Right cardiac atrium (tissue), 5 donors: ENCODE data around the gene GABARAPL1. TPM values are rescaled to one million over a fixed set of nuclear protein-coding genes. Genes with fewer than 3 reads are reported as not detected.
"Not testable (repeated sequence)": the region's sequence is repeated elsewhere in the genome, so short reads cannot be mapped to it uniquely, and the experiment has no call there.

ENCODE experiments used
- ATAC-seq, 2 donors: fragments of 200-7000 bp; cut with Tn5 transposase; one replicate each; pipeline versions ENCODE4 v1.8.0 to v1.9.1; 2020; ENCODE audit warnings: moderate library complexity in 2 of 2, mild to moderate bottlenecking in 1 of 2
- DNase-seq, 3 donors: peaks; one replicate each; pipeline ENCODE4 v3.0.0-alpha.2; 2020
- H3K27ac ChIP-seq: one replicate; pipeline ENCODE4 v1.5.1; 2013; ENCODE audit warnings: mild to moderate bottlenecking, low read length, control low read depth, moderate library complexity
- H3K27me3 ChIP-seq: one replicate; pipeline ENCODE4 v1.6.1; 2013; ENCODE audit not compliant: control insufficient read depth, insufficient read depth
- H3K4me1 ChIP-seq: one replicate; pipeline ENCODE4 v1.6.1; 2013; ENCODE audit warnings: low read length; ENCODE audit not compliant: control insufficient read depth, insufficient read depth
- H3K4me3 ChIP-seq: one replicate; pipeline ENCODE4 v1.5.1; 2013; ENCODE audit warnings: low read length, control low read depth
- H3K9me3 ChIP-seq: one replicate; pipeline ENCODE4 v1.6.1; 2013; ENCODE audit warnings: low read length; ENCODE audit not compliant: control insufficient read depth
- WGBS: extraction: QIAGEN DNeasy Blood & Tissue Kit; methylation state at CpG from one replicate; pipeline ENCODE4 v1.1.7; 2013; 5-methylcytosine and 5-hydroxymethylcytosine counted together
- intact Hi-C, 4 donors: fragments of 100-400 bp; cut with DNase I; formaldehyde crosslinking; loops; one replicate each; pipeline versions ENCODE4 v1.11.0 to v1.14.0; 2022 to 2023
- polyA plus RNA-seq: library from polyadenylated mRNA; stranded (reverse); fragments of 200-250 nt; gene quantifications from one replicate; pipeline ENCODE4 v1.2.3, GENCODE V29; 2013
- total RNA-seq, 4 donors: library from RNA; stranded (reverse); fragmentation: NEBNext Ultra II Directional; extraction: Animal tissue kit (Norgen Biotek cat#: 25700); gene quantifications; one replicate each; pipeline ENCODE4 v1.2.1, GENCODE V29; 2021
- donor health status: healthy with polysubstance abuse.
- donor health status: DM: no; HTN: yes; CAD: no.
- donor health status: DM: no; HTN: no; CAD: no.
- donor health status: DM: no; HTN: yes; CAD: no; lungs with severe emphysema.
- donor health status: DM: yes; HTN: yes; CAD: no.

Gene GABARAPL1
- total and polyA plus RNA-seq, 5 donors, result 208 to 302 (median 260) TPM

DNA sequence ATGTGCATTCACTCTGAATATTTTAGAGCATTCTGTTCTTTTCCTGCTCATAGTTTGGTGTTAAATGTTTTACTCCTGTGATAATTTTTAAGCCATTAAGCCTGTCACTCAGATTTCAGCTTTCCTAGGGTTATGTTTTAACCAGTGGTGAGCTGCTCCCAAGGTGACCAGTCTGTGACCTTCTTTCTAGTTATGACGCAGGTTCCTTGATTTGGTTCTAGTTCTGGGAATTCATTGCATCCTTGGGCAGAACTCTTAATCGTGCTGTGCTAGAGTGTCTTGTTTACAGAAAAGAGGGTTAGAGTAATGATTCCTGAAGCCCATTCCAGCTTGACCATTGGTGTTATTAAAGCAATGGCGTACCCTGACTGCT, 2.2 kb downstream of the GABARAPL1 start:
- ATAC-seq, result no peak
- intact Hi-C loops, result loop anchor here in 1 of 4 donors (10.0 kb wide), 1 partner anchor 60 kb away; no protein-coding TSS in a partner anchor
- peaks cover 3% of the 10 kb centered on the region for H3K4me1 ChIP-seq
- peak overlapping the region; percentile 92 for H3K4me3 ChIP-seq
- H3K27ac ChIP-seq, result peak overlapping the region; percentile 81
- 48% methylated on average over 3 of the region's 3 CpGs for WGBS
- no peaks in the 10 kb centered on the region for H3K27me3 ChIP-seq
- H3K9me3 ChIP-seq, result no peaks in the 10 kb centered on the region
- DNase-seq, result no peak

DNA sequence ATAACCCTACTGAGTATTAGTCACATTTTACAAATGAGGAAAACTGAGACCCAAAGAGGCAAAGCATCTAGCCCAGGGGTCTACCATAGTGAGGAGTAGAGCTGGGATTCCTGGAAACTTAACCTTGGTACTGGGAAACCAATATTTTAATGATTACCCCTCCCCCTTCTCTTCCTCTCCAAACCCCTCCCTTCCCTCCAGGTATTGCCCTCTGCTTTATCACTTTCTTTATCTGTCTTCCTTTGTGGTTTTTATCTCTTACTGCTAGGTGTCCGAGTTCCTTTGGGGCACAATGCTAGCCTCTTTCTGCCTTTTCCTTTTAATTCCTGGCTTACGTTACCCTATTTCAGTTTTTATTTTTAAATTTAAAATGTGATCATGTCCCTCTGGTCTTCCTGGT, 2.8 kb downstream of the GABARAPL1 start:
- intact Hi-C loops, result loop anchor here in 1 of 4 donors (10.0 kb wide), 1 partner anchor 61 kb away; no protein-coding TSS in a partner anchor
- DNase-seq (no peak), ATAC-seq (no peak)
- Histone ChIP-seq H3K27ac (peak overlapping the region; percentile 81), H3K4me3 (peak overlapping the region; percentile 92), H3K9me3 (no peaks in the 10 kb centered on the region), H3K27me3 (no peaks in the 10 kb centered on the region), H3K4me1 (peaks cover 3% of the 10 kb centered on the region)
- 49% methylated on average over 2 of the region's 2 CpGs for WGBS

DNA sequence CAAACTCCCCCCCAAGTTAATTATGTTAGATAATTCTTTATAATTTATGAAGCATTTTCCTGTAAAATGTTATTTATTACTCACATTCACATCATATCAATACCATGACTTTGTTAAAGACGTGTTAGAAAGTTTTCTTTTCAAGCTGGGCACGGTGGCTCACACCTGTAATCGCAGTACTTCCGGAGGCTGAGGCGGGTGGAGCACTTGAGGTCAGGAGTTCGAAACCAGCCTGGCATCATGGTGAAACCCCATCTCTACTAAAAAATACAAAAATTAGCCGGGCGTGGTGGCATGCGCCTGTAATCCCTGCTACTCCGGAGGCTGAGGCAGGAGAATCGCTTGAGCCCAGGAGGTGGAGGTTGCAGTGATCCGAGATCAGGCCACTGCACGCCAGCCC, 3.3 kb downstream of the GABARAPL1 start:
- not testable (repeated sequence) for H3K4me1 ChIP-seq, H3K9me3 ChIP-seq, H3K27me3 ChIP-seq, H3K4me3 ChIP-seq, ATAC-seq, DNase-seq
- WGBS, result 90% methylated on average over 13 of the region's 13 CpGs
- intact Hi-C loops, result loop anchor here in 1 of 4 donors (10.0 kb wide), 1 partner anchor 61 kb away; no protein-coding TSS in a partner anchor
- H3K27ac ChIP-seq, result peak overlapping the region; percentile 13

DNA sequence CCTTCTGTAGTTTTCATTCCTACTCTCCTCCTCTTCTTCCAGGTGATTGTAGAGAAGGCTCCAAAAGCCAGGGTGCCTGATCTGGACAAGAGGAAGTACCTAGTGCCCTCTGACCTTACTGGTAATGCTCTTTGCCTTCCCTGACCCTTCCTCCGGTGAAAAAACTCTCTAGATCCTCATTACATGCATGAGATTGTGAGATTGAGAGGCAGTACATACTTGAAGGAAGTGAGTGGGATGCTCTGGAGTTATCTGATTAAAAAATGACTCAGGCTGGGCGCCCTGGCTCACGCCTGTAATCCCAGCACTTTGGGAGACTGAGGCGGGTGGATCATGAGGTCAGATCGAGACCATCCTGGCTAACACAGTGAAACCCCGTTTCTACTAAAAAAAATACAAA, 5.3 kb downstream of the GABARAPL1 start:
- 82% methylated on average over 6 of the region's 6 CpGs for WGBS
- intact Hi-C loops, result loop anchor here in 1 of 4 donors (10.0 kb wide), 1 partner anchor 63 kb away; no protein-coding TSS in a partner anchor
- Histone ChIP-seq H3K9me3 (no peaks in the 10 kb centered on the region), H3K27ac (no peak overlapping the region), H3K4me1 (peaks cover 3% of the 10 kb centered on the region), H3K27me3 (no peaks in the 10 kb centered on the region), H3K4me3 (no peak overlapping the region)
- DNase-seq (no peak), ATAC-seq (no peak)

DNA sequence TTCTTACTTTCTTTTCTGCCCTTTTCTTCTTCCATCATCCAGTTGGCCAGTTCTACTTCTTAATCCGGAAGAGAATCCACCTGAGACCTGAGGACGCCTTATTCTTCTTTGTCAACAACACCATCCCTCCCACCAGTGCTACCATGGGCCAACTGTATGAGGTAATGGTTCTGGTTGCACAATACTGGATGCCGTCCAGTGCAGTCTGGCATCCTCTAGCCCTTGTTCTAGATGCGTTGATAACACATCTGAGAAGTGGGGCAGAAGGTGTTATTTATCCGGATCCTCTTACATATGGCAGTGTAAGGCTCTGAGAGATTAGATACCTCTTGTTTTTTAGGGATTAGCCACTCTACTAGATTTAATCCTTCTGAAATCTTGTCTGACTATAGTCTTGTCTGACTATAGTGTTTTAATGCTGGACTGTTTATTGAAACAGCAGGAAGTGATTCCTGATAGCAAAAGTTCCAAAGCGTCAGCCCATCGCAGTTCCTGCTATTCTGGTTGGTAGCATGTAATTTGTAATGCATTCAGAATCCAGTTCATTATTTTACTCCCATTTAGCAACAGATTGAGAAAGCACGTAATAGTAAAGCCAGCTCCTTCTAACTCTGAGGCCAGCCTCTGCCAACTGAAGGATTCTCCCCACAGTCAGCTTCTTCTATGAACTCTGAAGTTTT, 7.9 kb downstream of the GABARAPL1 start:
- H3K27me3 ChIP-seq, result no peaks in the 10 kb centered on the region
- peak; percentile 76 to 84 (median 81) for DNase-seq
- 23% methylated on average over 8 of the region's 8 CpGs for WGBS
- peak; percentile 96 to 97 for ATAC-seq
- H3K9me3 ChIP-seq, result no peaks in the 10 kb centered on the region
- peaks cover 3% of the 10 kb centered on the region for H3K4me1 ChIP-seq
- no peak overlapping the region for H3K4me3 ChIP-seq
- peak overlapping the region; percentile 67 for H3K27ac ChIP-seq
- intact Hi-C loops, result no loop called here

DNA sequence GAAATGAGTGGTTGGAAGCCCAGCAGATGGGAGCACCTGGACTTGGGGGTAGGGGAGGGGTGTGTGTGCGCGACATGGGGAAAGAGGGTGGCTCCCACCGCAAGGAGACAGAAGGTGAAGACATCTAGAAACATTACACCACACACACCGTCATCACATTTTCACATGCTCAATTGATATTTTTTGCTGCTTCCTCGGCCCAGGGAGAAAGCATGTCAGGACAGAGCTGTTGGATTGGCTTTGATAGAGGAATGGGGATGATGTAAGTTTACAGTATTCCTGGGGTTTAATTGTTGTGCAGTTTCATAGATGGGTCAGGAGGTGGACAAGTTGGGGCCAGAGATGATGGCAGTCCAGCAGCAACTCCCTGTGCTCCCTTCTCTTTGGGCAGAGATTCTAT, 9.2 kb downstream of the GABARAPL1 start:
- Histone ChIP-seq H3K9me3 (no peaks in the 10 kb centered on the region), H3K4me3 (no peak overlapping the region), H3K27ac (no peak overlapping the region), H3K4me1 (no peaks in the 10 kb centered on the region), H3K27me3 (no peaks in the 10 kb centered on the region)
- intact Hi-C loops, result no loop called here
- DNase-seq (no peak), ATAC-seq (no peak)
- 93% methylated on average over 5 of the region's 5 CpGs for WGBS

DNA sequence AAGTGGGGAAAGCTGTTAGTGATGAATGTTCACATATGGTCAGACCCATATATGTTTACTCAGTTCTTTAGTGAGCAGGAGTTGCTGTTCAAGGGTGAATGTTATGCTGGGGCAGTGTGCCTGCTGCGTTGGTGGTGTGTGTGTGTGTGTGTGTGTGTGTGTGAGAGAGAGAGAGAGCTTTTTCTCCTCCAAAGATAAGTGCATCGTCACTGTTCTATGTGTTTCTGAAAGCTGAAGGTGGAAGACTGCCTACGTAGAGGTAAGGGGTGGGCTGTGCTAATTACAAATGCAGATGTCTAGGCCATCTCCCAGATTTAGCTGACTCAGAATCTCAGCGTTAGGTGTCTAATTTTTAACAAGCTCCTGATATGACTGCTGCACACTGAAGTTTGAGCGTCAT, 10.5 kb downstream of the GABARAPL1 start:
- ATAC-seq, result no peak
- Histone ChIP-seq H3K9me3 (no peaks in the 10 kb centered on the region), H3K27me3 (no peaks in the 10 kb centered on the region), H3K4me3 (no peak overlapping the region), H3K27ac (no peak overlapping the region), H3K4me1 (no peaks in the 10 kb centered on the region)
- intact Hi-C loops, result no loop called here
- 82% methylated on average over 5 of the region's 5 CpGs for WGBS
- DNase-seq, result no peak

DNA sequence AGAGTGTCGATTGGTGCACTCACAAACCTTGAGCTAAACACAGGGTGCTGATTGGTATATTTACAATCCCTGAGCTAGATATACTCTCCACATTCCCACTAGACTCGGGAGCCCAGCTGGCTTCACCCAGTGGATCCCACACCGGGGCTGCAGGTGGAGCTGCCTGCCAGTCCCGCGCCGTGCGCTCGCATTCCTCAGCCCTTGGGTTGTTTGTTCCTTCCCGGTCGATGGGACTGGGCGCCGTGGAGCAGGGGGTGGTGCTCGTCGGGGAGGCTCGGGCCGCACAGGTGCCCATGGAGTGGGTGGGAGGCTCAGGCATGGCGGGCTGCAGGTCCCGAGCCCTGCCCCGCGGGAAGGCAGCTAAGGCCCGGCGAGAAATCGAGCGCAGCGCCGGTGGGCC, 12.7 kb downstream of the GABARAPL1 start:
- H3K27me3 ChIP-seq, H3K27ac ChIP-seq, H3K4me1 ChIP-seq, ATAC-seq, H3K9me3 ChIP-seq, DNase-seq, H3K4me3 ChIP-seq, intact Hi-C loops: not testable (repeated sequence)
- WGBS, result 95% methylated on average over 18 of the region's 26 CpGs

DNA sequence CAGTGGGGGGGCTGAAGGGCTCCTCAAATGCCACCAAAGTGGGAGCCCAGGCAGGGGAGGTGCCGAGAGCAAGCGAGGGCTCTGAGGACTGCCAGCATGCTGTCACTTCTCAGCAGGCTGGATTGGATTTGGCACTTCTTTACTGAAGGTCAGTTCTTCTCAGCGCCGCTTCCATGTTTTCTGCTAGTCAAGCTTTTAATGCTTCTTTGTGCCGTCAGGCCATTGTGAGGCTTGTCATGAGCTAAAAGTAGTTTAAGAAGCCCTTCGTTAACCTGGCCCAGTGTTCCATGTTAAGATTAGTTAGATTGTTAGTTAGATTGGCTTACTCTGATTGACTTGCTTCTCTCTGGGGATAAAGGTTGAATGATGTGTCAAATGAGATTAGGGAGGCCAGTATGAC, 13.4 kb downstream of the GABARAPL1 start:
- Histone ChIP-seq H3K4me3 (no peak overlapping the region), H3K27ac (no peak overlapping the region), H3K9me3 (no peaks in the 10 kb centered on the region), H3K27me3 (no peaks in the 10 kb centered on the region), H3K4me1 (no peaks in the 10 kb centered on the region)
- DNase-seq (no peak), ATAC-seq (peak; percentile 27 to 34)
- WGBS, result 82% methylated on average over 6 of the region's 6 CpGs
- intact Hi-C loops, result no loop called here

DNA sequence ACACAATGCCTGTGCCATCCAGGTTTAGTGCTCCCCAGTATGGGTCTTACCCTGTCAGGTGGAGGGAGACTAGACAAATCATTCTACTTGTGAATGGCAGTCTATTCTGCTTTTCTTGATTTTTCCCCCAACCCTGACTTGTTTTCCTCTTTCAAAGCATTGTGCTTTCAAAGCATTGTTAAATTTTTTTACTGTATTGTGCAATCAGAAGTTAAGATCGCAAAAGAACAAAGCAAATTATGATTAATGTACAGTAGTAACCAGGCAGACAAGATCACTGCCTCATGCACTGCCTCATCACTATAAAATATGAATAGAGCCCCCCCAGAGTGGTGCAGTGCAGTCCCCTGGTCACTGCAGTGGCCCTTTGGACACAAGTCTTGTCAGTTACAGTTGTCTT, 14.1 kb downstream of the GABARAPL1 start:
- WGBS, result 86% methylated on average over 1 of the region's 1 CpG
- no peak for DNase-seq
- H3K4me1 ChIP-seq, result no peaks in the 10 kb centered on the region
- H3K27me3 ChIP-seq, result no peaks in the 10 kb centered on the region
- peak; percentile 11 to 22 for ATAC-seq
- H3K4me3 ChIP-seq, result no peak overlapping the region
- H3K9me3 ChIP-seq, result no peaks in the 10 kb centered on the region
- H3K27ac ChIP-seq, result no peak overlapping the region
- intact Hi-C loops, result no loop called here

DNA sequence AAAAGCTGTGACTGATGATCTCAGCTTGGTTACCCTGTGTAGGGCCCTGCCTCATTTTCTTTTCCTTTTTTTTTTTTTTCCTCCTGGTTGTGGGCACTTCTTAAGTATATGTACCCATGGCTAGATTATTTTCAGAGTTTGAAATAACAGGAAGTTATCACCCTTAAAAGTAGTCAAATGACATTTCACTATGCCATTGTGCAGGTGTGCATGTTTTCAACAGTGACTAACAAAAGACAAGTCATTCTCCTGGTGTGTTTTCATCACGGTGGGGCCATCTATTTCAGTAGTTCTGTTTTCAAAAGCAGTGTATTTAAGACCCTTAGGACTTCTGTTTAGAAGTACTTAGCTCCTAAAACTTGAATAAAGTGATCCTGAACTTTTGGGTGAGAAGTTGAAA, 15.0 kb downstream of the GABARAPL1 start:
- WGBS, result 75% methylated on average over 1 of the region's 1 CpG
- Histone ChIP-seq H3K4me3 (no peak overlapping the region), H3K9me3 (no peaks in the 10 kb centered on the region), H3K4me1 (no peaks in the 10 kb centered on the region), H3K27me3 (no peaks in the 10 kb centered on the region), H3K27ac (no peak overlapping the region)
- ATAC-seq (no peak), DNase-seq (no peak)
- intact Hi-C loops, result no loop called here

DNA sequence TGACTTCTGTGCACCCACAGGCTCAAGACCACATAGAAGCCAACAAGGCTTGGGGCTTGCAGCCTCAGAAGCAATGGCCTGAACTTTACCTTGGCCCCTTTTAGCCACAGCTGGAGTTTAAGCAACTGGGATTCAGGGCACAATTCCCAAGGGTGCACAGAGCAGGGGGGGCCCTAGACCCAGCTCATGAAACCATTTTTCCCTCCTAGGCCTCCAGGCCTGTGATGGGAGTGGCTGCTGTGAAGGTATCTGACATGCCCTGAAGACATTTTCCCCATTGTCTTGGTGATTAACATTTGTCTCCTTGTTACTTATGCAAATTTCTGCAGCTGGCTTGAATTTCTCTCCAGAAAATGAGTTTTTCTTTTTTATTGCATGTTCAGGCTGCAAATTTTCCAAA, 21.9 kb downstream of the GABARAPL1 start:
- no peak overlapping the region for H3K4me3 ChIP-seq
- no peaks in the 10 kb centered on the region for H3K27me3 ChIP-seq
- intact Hi-C loops, result no loop called here
- DNase-seq (no peak), ATAC-seq (no peak)
- H3K9me3 ChIP-seq, result no peaks in the 10 kb centered on the region
- no peak overlapping the region for H3K27ac ChIP-seq
- H3K4me1 ChIP-seq, result no peaks in the 10 kb centered on the region
